SJSA1 (cell line): Measurements from ENCODE around the gene PRKAR1B. TPM values are rescaled to one million over a fixed set of nuclear protein-coding genes. Genes with fewer than 3 reads are reported as not detected.

Experiments
- DNase-seq, 2 experiments: peaks; one replicate each; pipeline ENCODE4 v3.0.0-alpha.2; 2015 to 2020; ENCODE audit warnings: low spot score in 2 of 2, low read depth in 1 of 2
- H3K27ac ChIP-seq: fragments of 250-450 bp; sonication (Bioruptor Pico); 2 replicates; pipeline ENCODE4 v1.5.1; 2020; ENCODE audit warnings: mild to moderate bottlenecking, moderate library complexity
- H3K27me3 ChIP-seq: fragments of 250-450 bp; sonication (Bioruptor Pico); replicated peaks from 2 replicates; pipeline ENCODE4 v1.5.1; 2020; ENCODE audit warnings: mild to moderate bottlenecking, moderate library complexity
- H3K36me3 ChIP-seq: fragments of 250-450 bp; sonication (Bioruptor Pico); 2 replicates; pipeline ENCODE4 v1.5.1; 2020; ENCODE audit warnings: mild to moderate bottlenecking
- H3K4me1 ChIP-seq: fragments of 250-450 bp; sonication (Bioruptor Pico); replicated peaks from 2 replicates; pipeline ENCODE4 v1.6.1; 2021; ENCODE audit warnings: mild to moderate bottlenecking
- H3K4me3 ChIP-seq: fragments of 250-450 bp; sonication (Bioruptor Pico); 2 replicates; pipeline ENCODE4 v1.5.1; 2020; ENCODE audit warnings: mild to moderate bottlenecking
- H3K9me3 ChIP-seq: fragments of 250-450 bp; sonication (Bioruptor Pico); replicated peaks from 2 replicates; pipeline ENCODE4 v1.5.1; 2020; ENCODE audit warnings: mild to moderate bottlenecking
- total RNA-seq: library from RNA; depleted of rRNA; stranded (reverse); fragments of >200 nt; shearing (Covaris generic); gene quantifications from 2 replicates; pipeline ENCODE4 v1.2.3, GENCODE V29; 2014

The PRKAR1B gene
- total RNA-seq, 1 experiment from 2014 or later, result 7.3 TPM

- Histone ChIP-seq H3K9me3 (no peaks in the 10 kb centered on the region), H3K4me1 (no peaks in the 10 kb centered on the region), H3K4me3 (no peak overlapping the region), H3K27me3 (no peaks in the 10 kb centered on the region), H3K27ac (no peak overlapping the region), H3K36me3 (peaks cover 32% of the 10 kb centered on the region)
- no peak for DNase-seq
Measured at GRCh38 chr7:767580-767940, 40.5 kb upstream of the PRKAR1B start.

DNA sequence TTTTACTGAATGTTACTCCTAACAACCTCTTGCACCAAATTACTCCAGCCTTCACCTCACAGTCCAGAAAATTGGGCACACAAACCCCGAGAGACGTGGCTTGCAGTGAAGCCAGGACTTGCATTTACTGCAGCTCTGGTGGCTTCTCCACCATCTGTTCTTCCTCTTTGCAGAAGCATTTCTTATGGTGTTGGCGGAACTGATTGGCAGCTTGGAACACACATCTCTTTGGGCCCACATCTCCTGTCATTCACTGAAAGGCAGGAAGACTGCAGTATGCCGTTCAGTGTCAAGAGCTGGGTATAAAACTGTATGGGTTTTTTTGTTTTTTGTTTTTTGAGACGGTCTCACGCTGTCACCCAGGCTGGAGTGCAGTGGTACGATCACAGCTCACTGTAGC, 38.3 kb upstream of the PRKAR1B start:
- H3K4me1 ChIP-seq, result no peaks in the 10 kb centered on the region
- no peak overlapping the region for H3K27ac ChIP-seq
- H3K9me3 ChIP-seq, result no peaks in the 10 kb centered on the region
- peaks cover 34% of the 10 kb centered on the region for H3K36me3 ChIP-seq
- no peaks in the 10 kb centered on the region for H3K27me3 ChIP-seq
- H3K4me3 ChIP-seq, result no peak overlapping the region
- no peak for DNase-seq

- Histone ChIP-seq H3K4me1 (no peaks in the 10 kb centered on the region), H3K36me3 (peaks cover 34% of the 10 kb centered on the region), H3K27ac (no peak overlapping the region), H3K4me3 (no peak overlapping the region), H3K9me3 (no peaks in the 10 kb centered on the region), H3K27me3 (no peaks in the 10 kb centered on the region)
- DNase-seq, result no peak
Measured at GRCh38 chr7:763762-764161, 36.7 kb upstream of the PRKAR1B start.

- no peak overlapping the region for H3K4me3 ChIP-seq
- H3K4me1 ChIP-seq, result no peaks in the 10 kb centered on the region
- H3K27ac ChIP-seq, result no peak overlapping the region
- H3K9me3 ChIP-seq, result no peaks in the 10 kb centered on the region
- peaks cover 40% of the 10 kb centered on the region for H3K36me3 ChIP-seq
- H3K27me3 ChIP-seq, result no peaks in the 10 kb centered on the region
- DNase-seq, result no peak
Measured at GRCh38 chr7:762885-763284, 35.8 kb upstream of the PRKAR1B start.

DNA sequence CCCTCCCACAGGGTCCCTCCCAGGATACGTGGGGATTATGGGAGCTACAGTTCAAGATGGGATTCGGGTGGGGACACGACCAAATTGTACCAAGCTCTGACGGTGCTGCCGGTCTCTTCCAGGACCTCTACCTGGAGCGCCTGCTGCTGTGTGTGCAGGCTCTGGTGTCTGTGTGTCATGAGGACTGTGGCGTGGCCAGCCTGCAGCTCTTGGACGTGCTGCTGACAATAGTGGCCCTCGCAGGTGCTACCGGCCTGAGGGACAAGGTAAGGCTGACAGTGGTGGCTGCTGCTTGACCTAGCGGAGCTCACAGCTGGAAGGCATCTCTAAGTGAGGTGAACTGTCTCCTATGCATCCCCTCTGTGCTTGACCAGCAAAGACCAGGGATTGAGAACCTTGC, 34.5 kb upstream of the PRKAR1B start:
- Histone ChIP-seq H3K4me3 (no peak overlapping the region), H3K27me3 (no peaks in the 10 kb centered on the region), H3K36me3 (peaks cover 52% of the 10 kb centered on the region), H3K4me1 (no peaks in the 10 kb centered on the region), H3K27ac (no peak overlapping the region), H3K9me3 (no peaks in the 10 kb centered on the region)
- DNase-seq, result no peak

DNA sequence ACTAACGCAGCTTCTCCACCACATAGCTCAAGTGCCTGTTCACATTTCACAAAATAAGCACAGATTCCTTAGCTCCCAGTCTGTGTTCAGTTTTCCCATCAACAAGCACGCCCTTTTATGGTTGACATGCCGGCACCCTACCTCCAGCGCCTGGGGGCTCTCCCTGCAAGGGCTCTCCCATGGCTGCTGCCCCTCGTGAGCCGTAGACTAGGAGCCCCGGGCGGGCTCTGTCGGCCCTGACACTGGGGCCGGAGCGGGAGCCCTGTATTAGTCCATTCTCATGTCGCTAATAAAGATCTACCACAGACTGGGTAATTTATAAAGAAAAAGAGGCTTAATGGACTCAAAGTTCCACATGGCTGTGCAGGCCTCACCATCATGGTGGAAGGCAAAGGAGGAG, 34.0 kb upstream of the PRKAR1B start:
- no peak for DNase-seq
- Histone ChIP-seq H3K27ac (no peak overlapping the region), H3K27me3 (no peaks in the 10 kb centered on the region), H3K4me3 (no peak overlapping the region), H3K9me3 (no peaks in the 10 kb centered on the region), H3K4me1 (no peaks in the 10 kb centered on the region), H3K36me3 (peaks cover 53% of the 10 kb centered on the region)

DNA sequence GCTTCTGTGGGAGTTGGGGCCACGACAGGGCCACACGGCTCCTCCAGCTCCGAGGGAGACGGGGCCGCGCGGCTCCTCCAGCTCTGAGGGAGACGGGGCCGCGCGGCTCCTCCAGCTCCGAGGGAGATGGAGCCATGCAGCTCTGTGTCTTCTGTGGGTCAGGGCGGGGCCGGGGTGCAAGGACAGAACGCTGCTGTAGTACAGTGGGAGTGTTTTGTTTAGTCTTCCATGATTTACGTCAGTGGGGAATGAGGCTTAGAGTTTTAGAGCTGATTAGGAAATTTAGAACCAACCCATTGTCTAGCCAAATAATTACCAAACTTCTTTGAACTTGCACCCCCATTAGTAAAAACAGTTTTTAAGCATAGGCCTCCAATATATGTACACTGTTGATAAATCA, 32.9 kb upstream of the PRKAR1B start:
- H3K27me3 ChIP-seq, result no peaks in the 10 kb centered on the region
- no peaks in the 10 kb centered on the region for H3K9me3 ChIP-seq
- peaks cover 47% of the 10 kb centered on the region for H3K36me3 ChIP-seq
- H3K4me1 ChIP-seq, result no peaks in the 10 kb centered on the region
- H3K27ac ChIP-seq, result no peak overlapping the region
- no peak for DNase-seq
- no peak overlapping the region for H3K4me3 ChIP-seq

GRCh38 chr7:759569-759968, 32.5 kb upstream of the PRKAR1B start:
- Histone ChIP-seq H3K27me3 (no peaks in the 10 kb centered on the region), H3K4me1 (no peaks in the 10 kb centered on the region), H3K4me3 (no peak overlapping the region), H3K36me3 (peaks cover 49% of the 10 kb centered on the region), H3K27ac (no peak overlapping the region), H3K9me3 (no peaks in the 10 kb centered on the region)
- DNase-seq, result no peak

GRCh38 chr7:757741-758163, 30.7 kb upstream of the PRKAR1B start:
- H3K4me1 ChIP-seq, result no peaks in the 10 kb centered on the region
- no peak for DNase-seq
- no peaks in the 10 kb centered on the region for H3K9me3 ChIP-seq
- no peak overlapping the region for H3K27ac ChIP-seq
- peaks cover 38% of the 10 kb centered on the region for H3K36me3 ChIP-seq
- H3K4me3 ChIP-seq, result no peak overlapping the region
- H3K27me3 ChIP-seq, result no peaks in the 10 kb centered on the region

DNA sequence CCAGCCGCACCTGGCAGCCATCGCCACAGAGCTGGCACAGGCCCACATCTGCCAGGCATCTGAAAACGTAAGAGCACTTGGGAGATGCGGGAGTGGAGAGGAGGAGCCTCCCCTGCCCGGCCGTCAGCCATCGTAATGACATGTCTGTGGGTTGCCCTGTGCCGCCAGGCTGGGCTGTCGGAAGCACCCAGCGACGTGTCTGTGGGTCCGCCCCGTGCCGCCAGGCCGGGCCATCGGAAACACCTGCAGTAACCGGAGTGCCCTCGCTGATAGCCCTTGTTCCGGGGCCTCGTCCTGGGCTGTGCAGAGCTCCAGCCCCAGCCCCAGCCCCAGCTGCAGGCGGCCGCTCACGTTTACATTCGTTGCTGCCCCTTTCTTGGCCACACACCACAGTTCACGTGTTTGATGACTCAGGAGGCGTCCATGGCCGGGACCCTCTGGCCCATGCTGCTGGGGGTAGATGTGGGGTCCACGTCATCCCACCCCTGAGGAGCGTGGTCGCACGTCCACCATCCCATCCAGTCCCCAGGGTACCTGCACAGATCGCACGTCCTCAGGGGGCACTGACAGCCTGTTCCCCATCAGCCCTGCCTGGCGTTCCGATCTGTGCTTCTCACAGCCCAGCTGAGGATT, 30.0 kb upstream of the PRKAR1B start:
- Histone ChIP-seq H3K4me3 (no peak overlapping the region), H3K36me3 (peaks cover 36% of the 10 kb centered on the region), H3K27me3 (no peaks in the 10 kb centered on the region), H3K9me3 (no peaks in the 10 kb centered on the region), H3K4me1 (no peaks in the 10 kb centered on the region), H3K27ac (no peak overlapping the region)
- DNase-seq, result no peak

DNA sequence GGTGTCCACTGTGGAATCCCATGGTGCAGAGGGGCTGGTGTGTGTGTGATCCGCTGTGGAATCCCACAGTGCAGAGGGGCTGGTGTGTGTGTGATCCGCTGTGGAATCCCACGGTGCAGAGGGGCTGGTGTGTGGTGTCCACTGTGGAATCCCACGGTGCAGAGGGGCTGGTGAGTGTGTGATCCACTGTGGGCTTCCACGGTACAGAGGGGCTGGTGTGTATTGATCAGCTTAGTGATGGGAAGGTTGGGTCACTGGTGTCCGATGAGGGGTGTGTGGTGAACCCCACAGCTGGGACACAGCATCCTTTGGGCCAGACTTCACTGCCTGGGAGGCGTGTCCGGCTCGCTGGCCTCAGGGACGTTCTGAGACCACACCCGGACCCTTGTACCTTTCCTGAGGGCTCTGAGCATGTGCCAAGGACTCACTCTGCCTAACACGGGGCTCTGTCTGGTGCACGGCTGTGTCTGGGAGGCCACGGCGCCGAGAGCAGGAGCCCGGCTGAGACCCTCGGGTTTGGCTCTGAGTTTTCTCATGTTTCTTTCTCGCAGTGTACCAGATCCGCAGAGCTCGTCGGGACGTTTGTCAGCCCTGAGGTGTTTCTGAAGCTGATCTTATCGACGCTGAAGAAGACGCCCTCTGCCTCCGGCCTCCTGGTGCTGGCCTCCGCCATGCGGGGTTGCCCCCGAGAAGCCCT, 29.3 kb upstream of the PRKAR1B start:
- Histone ChIP-seq H3K9me3 (no peaks in the 10 kb centered on the region), H3K27me3 (no peaks in the 10 kb centered on the region), H3K4me3 (no peak overlapping the region), H3K4me1 (no peaks in the 10 kb centered on the region), H3K27ac (no peak overlapping the region), H3K36me3 (peaks cover 34% of the 10 kb centered on the region)
- DNase-seq, result no peak

- Histone ChIP-seq H3K4me1 (no peaks in the 10 kb centered on the region), H3K27ac (no peak overlapping the region), H3K27me3 (no peaks in the 10 kb centered on the region), H3K36me3 (peaks cover 33% of the 10 kb centered on the region), H3K9me3 (no peaks in the 10 kb centered on the region), H3K4me3 (no peak overlapping the region)
- DNase-seq, result no peak
Measured at GRCh38 chr7:755413-755805, 28.3 kb upstream of the PRKAR1B start.

DNA sequence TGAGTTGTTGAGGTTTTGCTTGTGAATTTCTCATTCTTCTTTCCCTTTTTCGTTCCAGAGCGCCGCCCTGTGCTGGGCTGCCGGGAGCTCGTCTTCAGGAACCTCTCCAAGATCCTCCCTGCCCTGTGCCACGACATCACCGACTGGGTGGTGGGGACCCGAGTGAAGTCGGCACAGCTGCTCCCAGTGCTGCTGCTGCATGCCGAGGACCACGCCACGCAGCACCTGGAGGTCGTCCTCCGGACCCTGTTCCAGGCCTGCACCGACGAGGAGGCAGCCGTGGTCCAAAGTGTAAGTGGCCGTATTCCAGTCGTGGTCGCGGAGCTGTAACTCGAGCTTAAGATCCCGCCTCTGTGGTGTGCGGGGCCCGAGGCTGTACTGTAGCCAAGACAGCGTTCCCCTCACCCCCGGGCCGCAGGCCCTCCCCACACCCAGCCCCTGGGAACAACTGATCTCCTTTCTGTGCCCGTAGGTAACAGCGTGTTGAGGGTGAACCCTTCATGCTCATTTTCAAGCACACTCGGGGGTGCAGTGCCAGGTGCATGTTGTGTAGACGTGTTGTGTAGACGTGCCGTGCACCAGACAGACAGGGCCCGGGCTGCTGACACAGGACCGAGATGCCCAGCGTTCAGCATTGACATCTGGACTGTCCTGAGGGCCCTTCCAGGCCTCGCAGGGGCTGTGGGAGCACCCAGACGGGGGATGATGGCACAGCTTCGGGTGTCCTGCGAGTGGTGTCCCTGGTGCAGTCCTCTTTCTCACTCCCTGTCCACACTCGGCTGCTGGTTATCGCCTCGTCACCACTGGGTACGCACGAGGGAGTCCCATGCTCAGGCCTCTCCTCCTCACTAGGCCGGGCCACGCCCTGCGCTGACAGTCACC, 27.7 kb upstream of the PRKAR1B start:
- Histone ChIP-seq H3K4me1 (no peaks in the 10 kb centered on the region), H3K27ac (no peak overlapping the region), H3K9me3 (no peaks in the 10 kb centered on the region), H3K27me3 (no peaks in the 10 kb centered on the region), H3K4me3 (no peak overlapping the region), H3K36me3 (peaks cover 33% of the 10 kb centered on the region)
- DNase-seq, result no peak

GRCh38 chr7:753190-753589, 26.1 kb upstream of the PRKAR1B start:
- Histone ChIP-seq H3K9me3 (no peaks in the 10 kb centered on the region), H3K27me3 (no peaks in the 10 kb centered on the region), H3K27ac (no peak overlapping the region), H3K4me1 (no peaks in the 10 kb centered on the region), H3K4me3 (no peak overlapping the region), H3K36me3 (peaks cover 30% of the 10 kb centered on the region)
- no peak for DNase-seq
